ENCODE measurements around the gene SEC14L6. TPM values are rescaled to one million over a fixed set of nuclear protein-coding genes. Genes with fewer than 3 reads are reported as not detected.

The SEC14L6 gene
- total and polyA plus RNA-seq, 9 of the 15 experiments (the other 6 are each of a cell fraction or from before 2014, with no cell fraction given) = 0.29 to 6.1 (median 1.9) TPM

DNA sequence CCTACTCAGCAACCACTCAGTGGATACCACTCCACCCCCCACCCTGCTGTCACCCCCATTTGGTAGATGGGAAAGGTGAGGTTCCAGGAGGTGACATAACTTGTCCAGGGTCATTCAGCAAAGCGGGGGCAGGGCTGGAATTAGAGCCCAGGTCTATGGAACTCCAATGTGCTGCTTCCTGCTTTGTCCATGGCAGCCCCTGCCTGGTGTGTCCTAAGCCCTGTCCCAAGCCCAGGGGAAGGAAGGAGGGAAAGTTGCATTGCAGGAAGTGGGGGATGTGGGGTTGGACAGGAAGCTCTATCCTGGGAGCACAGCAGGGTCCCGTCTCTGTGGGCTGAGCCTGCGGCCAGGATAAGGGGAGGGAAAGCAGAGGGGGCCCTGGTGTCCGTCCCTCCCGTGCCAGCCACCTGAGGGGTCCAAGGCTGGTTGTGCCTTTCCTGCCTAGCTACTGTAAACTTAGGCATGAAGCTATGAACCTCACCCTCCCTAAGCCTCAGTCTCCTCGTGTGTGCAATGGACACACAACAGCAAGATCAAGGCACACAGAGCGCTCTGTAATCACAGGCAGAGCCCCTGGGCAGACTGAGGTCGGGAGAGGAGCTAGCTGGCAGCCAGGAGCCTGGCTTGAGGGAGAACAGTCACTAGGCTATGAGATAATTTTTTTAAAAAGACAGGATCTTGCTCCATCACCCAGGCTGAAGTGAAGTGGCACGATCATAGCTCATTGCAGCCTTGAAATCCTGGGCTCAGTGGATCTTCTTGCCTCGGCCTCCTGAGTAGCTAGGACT lies 15.1 kb upstream of the SEC14L6 start (continued):
- TF ChIP-seq, protein P1, sequence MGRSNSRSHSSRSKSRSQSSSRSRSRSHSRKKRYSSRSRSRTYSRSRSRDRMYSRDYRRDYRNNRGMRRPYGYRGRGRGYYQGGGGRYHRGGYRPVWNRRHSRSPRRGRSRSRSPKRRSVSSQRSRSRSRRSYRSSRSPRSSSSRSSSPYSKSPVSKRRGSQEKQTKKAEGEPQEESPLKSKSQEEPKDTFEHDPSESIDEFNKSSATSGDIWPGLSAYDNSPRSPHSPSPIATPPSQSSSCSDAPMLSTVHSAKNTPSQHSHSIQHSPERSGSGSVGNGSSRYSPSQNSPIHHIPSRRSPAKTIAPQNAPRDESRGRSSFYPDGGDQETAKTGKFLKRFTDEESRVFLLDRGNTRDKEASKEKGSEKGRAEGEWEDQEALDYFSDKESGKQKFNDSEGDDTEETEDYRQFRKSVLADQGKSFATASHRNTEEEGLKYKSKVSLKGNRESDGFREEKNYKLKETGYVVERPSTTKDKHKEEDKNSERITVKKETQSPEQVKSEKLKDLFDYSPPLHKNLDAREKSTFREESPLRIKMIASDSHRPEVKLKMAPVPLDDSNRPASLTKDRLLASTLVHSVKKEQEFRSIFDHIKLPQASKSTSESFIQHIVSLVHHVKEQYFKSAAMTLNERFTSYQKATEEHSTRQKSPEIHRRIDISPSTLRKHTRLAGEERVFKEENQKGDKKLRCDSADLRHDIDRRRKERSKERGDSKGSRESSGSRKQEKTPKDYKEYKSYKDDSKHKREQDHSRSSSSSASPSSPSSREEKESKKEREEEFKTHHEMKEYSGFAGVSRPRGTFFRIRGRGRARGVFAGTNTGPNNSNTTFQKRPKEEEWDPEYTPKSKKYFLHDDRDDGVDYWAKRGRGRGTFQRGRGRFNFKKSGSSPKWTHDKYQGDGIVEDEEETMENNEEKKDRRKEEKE (IDR thresholded peaks at IDR 0.05; ENCODE audit: borderline replicate concordance in 1 of 2, control insufficient read depth in 1 of 2, low read depth in 2 of 2, low read length in 1 of 2) = no peak
- TF ChIP-seq DPF2 (IDR thresholded peaks at IDR 0.05) (no peak), ELF1 (tag; IDR thresholded peaks at IDR 0.05) (no peak), RBM17 (IDR thresholded peaks at IDR 0.05; ENCODE audit: borderline replicate concordance, low read depth, low read length) (no peak), DMBX1 (CRISPR knock-in tag; IDR thresholded peaks at IDR 0.05; ENCODE audit: borderline replicate concordance) (no peak)
- TF ChIP-seq, protein P2, sequence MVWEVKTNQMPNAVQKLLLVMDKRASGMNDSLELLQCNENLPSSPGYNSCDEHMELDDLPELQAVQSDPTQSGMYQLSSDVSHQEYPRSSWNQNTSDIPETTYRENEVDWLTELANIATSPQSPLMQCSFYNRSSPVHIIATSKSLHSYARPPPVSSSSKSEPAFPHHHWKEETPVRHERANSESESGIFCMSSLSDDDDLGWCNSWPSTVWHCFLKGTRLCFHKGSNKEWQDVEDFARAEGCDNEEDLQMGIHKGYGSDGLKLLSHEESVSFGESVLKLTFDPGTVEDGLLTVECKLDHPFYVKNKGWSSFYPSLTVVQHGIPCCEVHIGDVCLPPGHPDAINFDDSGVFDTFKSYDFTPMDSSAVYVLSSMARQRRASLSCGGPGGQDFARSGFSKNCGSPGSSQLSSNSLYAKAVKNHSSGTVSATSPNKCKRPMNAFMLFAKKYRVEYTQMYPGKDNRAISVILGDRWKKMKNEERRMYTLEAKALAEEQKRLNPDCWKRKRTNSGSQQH (CRISPR knock-in tag; IDR thresholded peaks at IDR 0.05) = no peak
